ENCODE measurements around the gene EPHB6.

The EPHB6 gene

DNA sequence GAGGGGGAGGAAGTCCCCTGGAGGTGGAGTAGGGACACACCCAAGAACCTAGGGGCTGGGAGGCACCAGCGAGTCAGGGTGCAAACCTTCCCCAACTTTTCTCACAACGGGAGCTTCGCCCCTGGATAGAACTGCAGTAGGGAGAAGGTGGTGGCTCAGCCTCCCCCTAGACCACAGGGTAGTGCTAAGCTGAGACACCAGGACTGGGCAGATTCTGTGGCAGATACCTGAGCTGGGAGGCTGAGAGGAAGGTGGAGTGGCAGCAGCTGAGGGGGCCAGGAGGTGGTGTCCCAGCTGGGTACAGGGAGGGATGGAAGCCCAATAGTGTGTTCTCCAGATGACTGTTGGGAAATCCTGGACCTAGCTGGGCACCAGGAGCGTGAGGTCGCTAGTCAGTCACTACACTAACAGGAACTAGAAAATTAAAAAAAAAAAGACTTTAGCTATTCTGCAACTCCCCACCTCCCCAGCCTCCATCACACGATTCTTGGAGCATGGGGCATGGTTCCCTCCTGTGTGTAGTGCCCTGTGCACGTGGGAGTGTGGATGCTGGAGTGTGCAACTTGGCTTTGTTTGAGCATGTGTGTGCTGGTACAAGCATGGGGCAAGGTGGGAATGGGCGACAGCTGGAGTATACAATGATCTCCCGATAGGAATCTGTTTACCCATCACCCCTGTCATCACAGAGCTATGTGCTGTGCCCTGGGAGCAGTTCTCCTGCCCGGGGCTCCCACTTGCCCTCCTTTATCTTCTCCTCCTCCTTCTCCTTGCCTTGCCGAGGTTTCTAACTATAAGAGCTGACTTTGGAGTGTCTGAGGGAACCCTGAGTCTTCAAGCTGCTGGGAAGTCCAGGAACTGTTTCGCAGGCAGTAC is 39.5 kb downstream of the EPHB6 start:
- no peak for DNase-seq (ENCODE audit: low spot score)
- in situ Hi-C loops (cut with MboI; ENCODE audit: low sequenced_read_pairs, unreplicated experiment) = no loop called here
- TF ChIP-seq, protein P1, sequence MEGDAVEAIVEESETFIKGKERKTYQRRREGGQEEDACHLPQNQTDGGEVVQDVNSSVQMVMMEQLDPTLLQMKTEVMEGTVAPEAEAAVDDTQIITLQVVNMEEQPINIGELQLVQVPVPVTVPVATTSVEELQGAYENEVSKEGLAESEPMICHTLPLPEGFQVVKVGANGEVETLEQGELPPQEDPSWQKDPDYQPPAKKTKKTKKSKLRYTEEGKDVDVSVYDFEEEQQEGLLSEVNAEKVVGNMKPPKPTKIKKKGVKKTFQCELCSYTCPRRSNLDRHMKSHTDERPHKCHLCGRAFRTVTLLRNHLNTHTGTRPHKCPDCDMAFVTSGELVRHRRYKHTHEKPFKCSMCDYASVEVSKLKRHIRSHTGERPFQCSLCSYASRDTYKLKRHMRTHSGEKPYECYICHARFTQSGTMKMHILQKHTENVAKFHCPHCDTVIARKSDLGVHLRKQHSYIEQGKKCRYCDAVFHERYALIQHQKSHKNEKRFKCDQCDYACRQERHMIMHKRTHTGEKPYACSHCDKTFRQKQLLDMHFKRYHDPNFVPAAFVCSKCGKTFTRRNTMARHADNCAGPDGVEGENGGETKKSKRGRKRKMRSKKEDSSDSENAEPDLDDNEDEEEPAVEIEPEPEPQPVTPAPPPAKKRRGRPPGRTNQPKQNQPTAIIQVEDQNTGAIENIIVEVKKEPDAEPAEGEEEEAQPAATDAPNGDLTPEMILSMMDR (IDR thresholded peaks at IDR 0.05; ENCODE audit: borderline replicate concordance, control extremely low read depth, extremely low read depth, insufficient read depth, missing control alignments) = no peak

DNA sequence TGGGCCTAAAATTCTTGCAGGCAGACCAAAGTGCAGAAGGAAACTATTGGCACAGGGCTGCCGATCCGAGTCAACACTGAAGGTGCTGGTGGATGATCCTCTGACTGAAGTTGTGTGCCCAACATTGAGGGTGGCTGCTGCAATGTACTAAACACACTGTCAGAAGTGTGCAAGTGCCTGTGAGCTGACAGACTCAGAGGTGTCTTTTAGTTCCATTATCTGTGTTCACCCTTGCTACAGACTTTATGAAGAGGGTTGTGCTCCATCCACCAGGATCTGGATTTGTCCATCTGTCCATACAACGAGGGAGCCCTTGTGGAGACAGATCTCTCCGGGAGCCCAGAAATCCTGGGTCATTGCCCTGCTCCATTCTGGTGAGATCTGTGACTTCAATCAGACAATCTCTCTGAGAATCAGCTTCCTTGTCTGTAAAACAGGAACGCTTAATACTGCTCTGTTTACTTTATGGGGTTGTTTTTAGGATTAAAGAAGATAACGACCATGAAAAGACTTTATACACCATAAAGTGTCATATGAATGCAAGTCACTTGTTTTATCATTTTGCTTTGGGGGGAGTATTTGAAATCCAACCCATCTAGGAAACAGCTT is 40.2 kb downstream of the EPHB6 start:
- no peak for DNase-seq (ENCODE audit: low spot score)
- TF ChIP-seq, protein P1 (IDR thresholded peaks at IDR 0.05; ENCODE audit: borderline replicate concordance, control extremely low read depth, extremely low read depth, insufficient read depth, missing control alignments) = no peak
- in situ Hi-C loops (cut with MboI; ENCODE audit: low sequenced_read_pairs, unreplicated experiment) = no loop called here

DNA sequence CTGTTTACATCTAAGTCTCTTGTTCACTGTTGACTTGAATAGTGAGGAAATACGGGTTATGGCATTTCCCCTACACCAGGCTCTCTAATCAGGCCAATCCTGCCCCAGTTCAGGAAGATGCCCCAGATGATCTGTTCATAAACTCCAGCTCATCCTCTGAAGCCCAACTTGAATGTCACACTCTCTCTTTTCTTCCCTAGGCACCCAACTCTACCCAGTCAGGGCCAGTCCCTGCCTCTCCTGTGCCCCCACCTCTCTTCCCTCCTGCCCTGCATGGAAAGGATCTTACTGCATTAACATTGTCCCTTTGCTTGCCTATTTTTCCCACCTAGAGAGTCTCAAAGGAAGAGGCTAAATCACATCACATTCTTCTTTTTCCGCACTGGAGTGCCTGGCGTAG is 41.3 kb downstream of the EPHB6 start:
- TF ChIP-seq, protein P1 (IDR thresholded peaks at IDR 0.05; ENCODE audit: borderline replicate concordance, control extremely low read depth, extremely low read depth, insufficient read depth, missing control alignments) = no peak
- no peak for DNase-seq (ENCODE audit: low spot score)
- in situ Hi-C loops (cut with MboI; ENCODE audit: low sequenced_read_pairs, unreplicated experiment) = no loop called here

GRCh38 chr7:142896741-142897379 is 42.0 kb downstream of the EPHB6 start:
- in situ Hi-C loops (cut with MboI; ENCODE audit: low sequenced_read_pairs, unreplicated experiment) = no loop called here
- TF ChIP-seq, protein P1 (IDR thresholded peaks at IDR 0.05; ENCODE audit: borderline replicate concordance, control extremely low read depth, extremely low read depth, insufficient read depth, missing control alignments) = no peak
- DNase-seq (ENCODE audit: low spot score) = no peak

- in situ Hi-C loops (cut with MboI; ENCODE audit: low sequenced_read_pairs, unreplicated experiment) = no loop called here
- TF ChIP-seq, protein P1 (IDR thresholded peaks at IDR 0.05; ENCODE audit: borderline replicate concordance, control extremely low read depth, extremely low read depth, insufficient read depth, missing control alignments) = no peak
- no peak for DNase-seq (ENCODE audit: low spot score)
These were observed 42.8 kb downstream of the EPHB6 start for GRCh38 chr7:142897691-142898090.

- no peak for DNase-seq (ENCODE audit: low spot score)
- in situ Hi-C loops (cut with MboI; ENCODE audit: low sequenced_read_pairs, unreplicated experiment) = no loop called here
- TF ChIP-seq, protein P1 (IDR thresholded peaks at IDR 0.05; ENCODE audit: borderline replicate concordance, control extremely low read depth, extremely low read depth, insufficient read depth, missing control alignments) = no peak
These were observed 43.7 kb downstream of the EPHB6 start for GRCh38 chr7:142898377-142899170.
